Measurements from ENCODE around the gene TBC1D22A. TPM values are rescaled to one million over a fixed set of nuclear protein-coding genes. Genes with fewer than 3 reads are reported as not detected.

TBC1D22A gene
- total and polyA plus RNA-seq, 2 experiments from 2014 or later, result 9.6 to 13.3 TPM

GRCh38 chr22:46824344-46824909, 62.0 kb downstream of the TBC1D22A start:
- Histone ChIP-seq H3K27ac (ENCODE audit: low read depth) (no peak overlapping the region), H4K20me1 (replicated peaks; ENCODE audit: insufficient read depth) (peaks cover 24% of the 10 kb centered on the region), H3K9me2 (ENCODE audit: insufficient read depth) (no peaks in the 10 kb centered on the region), H2AFZ (no peak overlapping the region), H3K79me2 (replicated peaks; ENCODE audit: insufficient read depth) (peaks cover 27% of the 10 kb centered on the region), H3F3A (replicated peaks; ENCODE audit: low read depth) (no peaks in the 10 kb centered on the region), H3K4me2 (no peak overlapping the region), H3K4me3 (no peak overlapping the region), H3K4me1 (ENCODE audit: insufficient read depth) (0 out of 2 replicates have a peak, but pooled peaks cover 5% of the 10 kb centered on the region), H3K36me3 (ENCODE audit: insufficient read depth) (no peaks in the 10 kb centered on the region), H3K27me3 (ENCODE audit: insufficient read depth) (no peaks in the 10 kb centered on the region)
- no peak overlapping the region for H3K4me3 Mint-ChIP-seq
- no peak for ATAC-seq
- H3K36me3 Mint-ChIP-seq (ENCODE audit: low read depth), result peaks cover 17% of the 10 kb centered on the region
- H3K9me3 Mint-ChIP-seq, result no peaks in the 10 kb centered on the region
- peaks cover 2% of the 10 kb centered on the region for H3K27me3 Mint-ChIP-seq (ENCODE audit: insufficient read depth, low read depth, poor library complexity)
- H3K4me1 Mint-ChIP-seq, result peaks cover 20% of the 10 kb centered on the region
- no peak for TF ChIP-seq ZNF331 (CRISPR knock-in tag; IDR thresholded peaks at IDR 0.05; ENCODE audit: low read depth)
- TF ChIP-seq ETS1 (IDR thresholded peaks at IDR 0.05), result no peak
- no peak for TF ChIP-seq ZNF114 (CRISPR knock-in tag; IDR thresholded peaks at IDR 0.05)
- TF ChIP-seq JUNB (IDR thresholded peaks at IDR 0.05; ENCODE audit: unreplicated experiment), result no peak
- TF ChIP-seq STAT1 (IDR thresholded peaks at IDR 0.05; ENCODE audit: unreplicated experiment), result no peak
- TF ChIP-seq, protein P1, sequence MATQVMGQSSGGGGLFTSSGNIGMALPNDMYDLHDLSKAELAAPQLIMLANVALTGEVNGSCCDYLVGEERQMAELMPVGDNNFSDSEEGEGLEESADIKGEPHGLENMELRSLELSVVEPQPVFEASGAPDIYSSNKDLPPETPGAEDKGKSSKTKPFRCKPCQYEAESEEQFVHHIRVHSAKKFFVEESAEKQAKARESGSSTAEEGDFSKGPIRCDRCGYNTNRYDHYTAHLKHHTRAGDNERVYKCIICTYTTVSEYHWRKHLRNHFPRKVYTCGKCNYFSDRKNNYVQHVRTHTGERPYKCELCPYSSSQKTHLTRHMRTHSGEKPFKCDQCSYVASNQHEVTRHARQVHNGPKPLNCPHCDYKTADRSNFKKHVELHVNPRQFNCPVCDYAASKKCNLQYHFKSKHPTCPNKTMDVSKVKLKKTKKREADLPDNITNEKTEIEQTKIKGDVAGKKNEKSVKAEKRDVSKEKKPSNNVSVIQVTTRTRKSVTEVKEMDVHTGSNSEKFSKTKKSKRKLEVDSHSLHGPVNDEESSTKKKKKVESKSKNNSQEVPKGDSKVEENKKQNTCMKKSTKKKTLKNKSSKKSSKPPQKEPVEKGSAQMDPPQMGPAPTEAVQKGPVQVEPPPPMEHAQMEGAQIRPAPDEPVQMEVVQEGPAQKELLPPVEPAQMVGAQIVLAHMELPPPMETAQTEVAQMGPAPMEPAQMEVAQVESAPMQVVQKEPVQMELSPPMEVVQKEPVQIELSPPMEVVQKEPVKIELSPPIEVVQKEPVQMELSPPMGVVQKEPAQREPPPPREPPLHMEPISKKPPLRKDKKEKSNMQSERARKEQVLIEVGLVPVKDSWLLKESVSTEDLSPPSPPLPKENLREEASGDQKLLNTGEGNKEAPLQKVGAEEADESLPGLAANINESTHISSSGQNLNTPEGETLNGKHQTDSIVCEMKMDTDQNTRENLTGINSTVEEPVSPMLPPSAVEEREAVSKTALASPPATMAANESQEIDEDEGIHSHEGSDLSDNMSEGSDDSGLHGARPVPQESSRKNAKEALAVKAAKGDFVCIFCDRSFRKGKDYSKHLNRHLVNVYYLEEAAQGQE (IDR thresholded peaks at IDR 0.05; ENCODE audit: unreplicated experiment), result no peak
- no peak for TF ChIP-seq CTCF (conservative IDR thresholded peaks at IDR 0.05; ENCODE audit: low read depth in 2 of 2)
- TF ChIP-seq POLR2AphosphoS5 (IDR thresholded peaks at IDR 0.05; ENCODE audit: low read depth), result no peak
- TF ChIP-seq CREB1 (CRISPR knock-in tag; IDR thresholded peaks at IDR 0.05; ENCODE audit: low read depth), result no peak
- no peak for TF ChIP-seq NANOG (IDR thresholded peaks at IDR 0.05; ENCODE audit: borderline replicate concordance)
- no peak overlapping the region for H3K27ac Mint-ChIP-seq
- no peak for DNase-seq (ENCODE audit: low spot score)
